Renal pelvis (tissue), 4 donors: Measurements from ENCODE around the gene SLC23A1. TPM values are rescaled to one million over a fixed set of nuclear protein-coding genes. Genes with fewer than 3 reads are reported as not detected.
A peak's percentile ranks its signal among the peaks of the same experiment; 100 is the strongest.
"Not testable (repeated sequence)": the region's sequence is repeated elsewhere in the genome, so short reads cannot be mapped to it uniquely, and the experiment has no call there.

Experiments
- DNase-seq: peaks from one replicate; pipeline ENCODE4 v3.0.0-alpha.2; 2013
- polyA plus RNA-seq, 3 donors: library from polyadenylated mRNA; unstranded; fragments of 120-200 nt; gene quantifications; one replicate each; pipeline ENCODE4 v1.2.1, GENCODE V29; 2013; ENCODE audit not compliant: insufficient read length in 3 of 3

Gene SLC23A1
- polyA plus RNA-seq, 3 donors: 15.0 to 22.0 (median 18.0) TPM

DNA sequence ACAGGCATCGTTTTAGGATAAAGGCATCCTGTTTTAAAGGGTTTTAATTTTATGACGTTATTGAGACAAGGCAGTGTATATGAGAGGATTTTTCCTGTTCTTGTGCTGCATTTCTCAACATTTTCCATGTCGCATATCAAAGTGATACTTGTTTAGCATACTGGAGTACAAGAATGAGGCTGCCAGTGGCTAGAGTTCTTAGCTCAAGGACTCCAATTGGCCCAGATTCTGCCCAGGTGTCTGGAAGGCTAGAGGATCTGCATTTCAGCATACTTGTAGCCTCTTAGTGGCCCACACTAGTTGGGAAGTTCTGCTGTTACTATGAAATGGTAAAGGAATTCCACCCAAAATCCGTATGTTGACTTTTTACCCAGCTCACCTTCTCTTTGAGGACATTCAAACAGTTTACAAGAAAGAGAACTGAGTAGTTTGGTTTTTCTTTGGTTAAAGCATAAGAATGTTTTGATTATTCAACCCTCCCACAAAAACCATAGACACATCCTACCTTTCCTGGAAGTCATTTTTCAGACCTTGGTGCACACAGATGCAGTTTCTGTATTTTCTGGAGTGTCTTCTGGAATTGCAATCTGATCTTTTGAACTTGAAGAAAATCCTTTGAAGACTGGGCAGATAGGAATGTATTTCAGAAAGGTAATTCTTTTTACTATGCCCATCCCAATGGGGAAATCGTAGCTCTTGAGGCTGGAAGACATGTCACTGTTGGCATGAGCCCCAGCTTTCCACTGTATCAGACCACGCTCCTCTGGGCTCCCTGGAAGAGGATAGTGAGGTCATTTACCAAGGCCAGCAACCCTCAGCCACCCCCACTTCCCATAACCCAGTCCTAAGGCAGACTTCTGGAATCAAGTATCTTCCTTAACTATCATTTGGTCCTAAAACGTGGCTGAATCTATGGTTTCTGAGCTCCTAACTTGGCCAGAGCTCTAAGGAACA, 11.3 kb downstream of the SLC23A1 start:
- DNase-seq: no peak

DNA sequence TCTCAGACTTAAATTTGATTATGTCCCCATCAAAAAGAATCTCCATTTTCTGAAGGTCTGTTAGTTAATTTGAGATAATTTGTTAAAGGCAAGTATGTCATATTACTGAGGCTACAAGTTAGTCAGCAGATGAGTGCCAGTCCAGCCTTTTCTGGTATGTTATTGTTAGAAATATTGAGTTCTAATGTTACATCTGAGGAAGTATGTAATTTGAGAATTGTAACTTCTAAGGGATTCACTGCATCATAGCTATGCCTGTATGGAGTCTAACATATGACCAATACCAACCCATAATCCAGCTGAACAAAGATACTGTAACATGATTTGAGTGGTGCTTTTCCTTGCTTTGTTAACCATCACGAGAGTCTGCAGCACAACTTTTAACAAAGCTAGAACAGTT, 13.9 kb downstream of the SLC23A1 start:
- DNase-seq: no peak

- DNase-seq: no peak
These were observed 14.5 kb downstream of the SLC23A1 start for GRCh38 chr5:139368613-139369012.

DNA sequence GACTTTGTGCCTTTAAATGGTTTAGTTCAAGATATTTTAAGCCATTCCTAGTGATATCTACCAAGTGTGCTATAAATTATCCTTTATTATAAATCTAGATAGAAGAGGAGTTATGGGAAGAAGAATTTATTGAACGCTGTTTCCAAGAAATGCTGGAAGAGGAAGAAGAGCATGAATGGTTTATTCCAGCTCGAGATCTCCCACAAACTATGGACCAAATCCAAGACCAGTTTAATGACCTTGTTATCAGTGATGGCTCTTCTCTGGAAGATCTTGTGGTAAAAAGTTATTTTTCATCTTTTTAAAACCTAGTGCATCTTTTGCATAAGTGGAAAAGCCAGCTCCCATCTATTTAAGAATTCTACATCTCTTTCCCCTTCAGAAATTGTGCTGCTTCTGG, 18.6 kb downstream of the SLC23A1 start:
- no peak for DNase-seq

DNA sequence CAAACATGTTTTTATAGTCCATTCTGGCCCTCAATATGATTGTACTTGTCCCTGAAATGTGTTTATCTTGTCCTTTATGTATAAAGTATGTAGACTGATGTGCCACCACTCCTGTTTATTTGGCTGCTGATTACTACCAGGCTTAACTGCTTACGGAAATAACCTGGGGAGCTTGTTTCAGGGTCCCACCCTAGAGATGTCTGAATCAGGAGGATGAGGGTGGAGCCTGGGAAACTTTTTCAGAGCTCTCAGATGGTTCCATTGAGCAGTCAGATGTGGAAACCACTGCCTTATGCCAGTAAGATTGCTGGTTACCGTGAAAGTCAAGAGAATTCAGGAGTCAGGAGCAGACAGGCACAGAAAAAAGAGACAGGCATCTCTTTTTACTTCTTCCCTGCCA, 19.2 kb downstream of the SLC23A1 start:
- no peak for DNase-seq

- DNase-seq: no peak
These were observed 21.2 kb downstream of the SLC23A1 start for GRCh38 chr5:139361835-139362429.

DNA sequence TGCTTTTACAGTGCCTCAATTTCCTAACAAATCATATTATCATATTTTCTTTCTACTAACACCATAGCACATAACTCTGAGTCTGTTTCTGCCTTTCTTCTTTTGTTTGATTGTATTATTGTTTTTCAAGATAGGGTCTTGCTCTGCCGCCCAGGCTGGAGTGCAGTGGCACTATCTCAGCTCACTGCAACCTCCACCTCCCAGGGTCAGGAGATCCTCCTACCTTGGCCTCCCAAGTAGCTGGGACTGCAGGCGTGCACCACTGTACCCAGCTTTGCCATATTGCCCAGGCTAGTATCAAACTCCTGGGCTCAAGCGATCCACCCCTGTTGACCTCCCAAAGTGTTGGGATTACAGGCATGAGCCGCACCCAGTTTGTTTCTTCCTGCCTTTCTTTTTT, 22.7 kb downstream of the SLC23A1 start:
- DNase-seq: no peak

DNA sequence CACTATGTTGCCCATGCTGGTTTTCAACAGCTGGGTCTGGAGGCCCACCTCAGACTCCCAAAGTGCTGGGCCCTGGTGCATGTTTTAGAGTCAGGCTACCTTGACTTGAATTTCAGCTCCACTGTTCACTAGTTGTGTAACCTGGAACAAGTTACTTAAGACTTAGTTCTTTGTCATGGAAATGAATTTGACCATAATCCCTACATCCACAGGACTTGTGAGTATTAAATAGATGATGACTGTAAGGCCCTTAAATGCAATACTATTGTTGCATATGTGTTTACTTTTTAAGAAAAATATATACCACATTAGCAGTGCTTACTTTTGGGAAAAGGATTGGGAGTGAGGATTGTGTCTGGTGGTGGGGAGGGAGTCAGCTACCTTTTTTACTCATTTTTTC, 25.0 kb downstream of the SLC23A1 start:
- no peak for DNase-seq

DNA sequence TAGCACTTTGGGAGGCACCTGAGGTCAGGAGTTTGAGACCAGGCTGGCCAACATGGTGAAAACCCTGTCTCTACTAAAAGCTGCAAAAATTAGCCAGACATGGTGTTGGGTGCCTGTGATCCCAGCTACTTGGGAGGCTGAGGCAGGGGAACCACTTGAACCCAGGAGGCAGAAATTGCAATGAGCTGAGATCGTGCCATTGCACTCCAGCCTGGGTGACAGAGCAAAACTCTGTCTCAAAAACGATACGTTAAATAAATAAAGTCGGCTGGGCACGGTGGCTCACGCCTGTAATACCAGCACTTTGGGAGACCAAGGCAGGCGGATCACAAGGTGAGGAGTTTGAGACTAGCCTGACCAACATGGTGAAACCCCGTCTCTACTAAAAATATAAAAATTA, 27.2 kb downstream of the SLC23A1 start:
- DNase-seq: not testable (repeated sequence)

- DNase-seq: no peak
These were observed 28.9 kb downstream of the SLC23A1 start for GRCh38 chr5:139354186-139354585.

DNA sequence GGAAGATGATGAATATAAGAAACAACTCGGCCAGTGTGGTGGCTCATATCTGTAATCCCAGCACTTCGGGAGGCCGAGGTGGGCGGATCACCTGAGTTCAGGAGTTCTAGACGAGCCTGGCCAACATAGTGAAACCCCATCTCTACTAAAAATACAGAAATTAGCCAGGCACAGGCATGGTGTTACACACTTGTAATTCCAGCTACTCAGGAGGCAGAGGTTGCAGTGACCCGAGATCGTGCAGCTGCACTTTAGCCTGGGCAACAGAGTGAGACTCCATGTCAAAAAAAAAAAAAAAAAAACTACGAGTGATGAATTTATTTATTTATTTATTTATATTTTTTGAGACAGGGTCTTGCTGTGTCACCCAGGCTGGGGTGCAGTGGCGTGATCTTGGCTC, 35.2 kb downstream of the SLC23A1 start:
- not testable (repeated sequence) for DNase-seq

DNA sequence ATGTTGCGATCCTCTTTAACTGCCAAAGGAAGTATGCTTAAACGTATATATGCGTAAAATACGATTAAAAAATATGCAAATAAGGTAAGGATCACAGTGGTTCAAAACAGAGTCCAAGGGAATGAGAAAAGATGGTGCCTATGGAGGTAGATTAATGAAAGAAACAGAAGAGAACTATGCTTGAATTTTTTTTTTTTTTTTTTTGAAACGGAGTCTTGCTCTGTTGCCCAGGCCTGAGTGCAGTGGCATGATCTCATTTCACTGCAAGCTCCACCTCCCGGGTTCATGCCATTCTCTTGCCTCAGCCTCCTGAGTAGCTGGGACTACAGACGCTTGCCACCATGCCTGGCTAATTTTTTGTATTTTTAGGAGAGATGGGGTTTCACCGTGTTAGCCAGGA, 37.7 kb downstream of the SLC23A1 start:
- not testable (repeated sequence) for DNase-seq

DNA sequence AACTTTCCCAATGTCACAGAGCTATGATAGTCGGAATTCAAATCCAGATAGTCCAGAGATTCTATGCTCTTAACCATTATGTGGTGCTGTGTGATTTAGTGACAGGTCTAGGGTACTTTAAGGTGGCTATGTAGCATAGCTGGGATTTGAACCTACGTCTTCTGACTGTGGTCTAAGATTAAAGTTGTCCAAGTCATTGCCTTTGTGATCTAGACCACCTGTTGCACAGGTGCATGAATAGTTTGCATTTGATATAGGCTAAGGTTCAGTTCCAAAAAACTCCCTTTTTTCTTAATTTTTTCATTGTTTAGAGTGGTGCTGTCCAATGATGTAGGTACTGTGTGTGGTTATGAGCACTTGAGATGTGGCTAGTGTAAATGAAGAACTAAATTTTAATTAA, 38.9 kb downstream of the SLC23A1 start:
- no peak for DNase-seq

DNA sequence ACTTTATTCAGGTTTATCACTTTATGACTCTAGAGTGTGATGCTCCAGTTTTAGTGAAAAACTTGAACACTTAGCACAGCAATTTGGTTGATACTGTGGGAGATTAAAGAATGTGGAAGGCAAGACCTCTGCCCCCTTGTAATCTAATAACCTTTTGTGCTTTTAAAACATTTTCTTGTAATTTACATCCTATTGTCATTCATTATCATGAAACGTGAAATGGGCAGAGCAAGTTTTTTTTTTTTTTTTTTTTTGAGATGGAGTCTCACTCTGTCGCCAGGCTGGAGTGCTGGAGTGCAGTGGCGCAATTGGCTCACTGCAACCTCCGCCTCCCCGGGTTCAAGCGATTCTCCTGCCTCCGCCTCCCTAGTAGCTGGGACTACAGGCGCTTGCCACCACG, 39.6 kb downstream of the SLC23A1 start:
- no peak for DNase-seq

DNA sequence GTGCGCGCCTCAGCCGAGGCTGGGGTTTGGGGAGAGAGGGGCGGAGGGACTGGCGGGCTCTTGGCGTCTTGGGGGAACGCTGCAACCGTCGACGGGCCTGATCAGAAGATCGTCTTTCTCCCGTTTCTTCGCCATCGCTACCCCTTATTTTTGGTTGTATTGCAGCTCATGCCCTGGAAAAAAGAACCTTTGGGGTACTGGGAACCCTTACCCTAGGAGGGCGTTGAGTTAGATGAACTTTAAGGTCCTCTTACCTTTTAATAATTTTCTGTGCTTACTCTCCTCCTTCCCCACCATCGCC, 40.7 kb downstream of the SLC23A1 start:
- DNase-seq: no peak

GRCh38 chr5:139341689-139342422, 41.2 kb downstream of the SLC23A1 start, which contains the start of gene PAIP2:
PAIP2 (plus strand) TSS chr5:139341854; CDS start chr5:139363785, 21,931 bp downstream.
- peak; percentile 99 for DNase-seq

- DNase-seq: no peak
These were observed 41.9 kb downstream of the SLC23A1 start for GRCh38 chr5:139341187-139341688.

DNA sequence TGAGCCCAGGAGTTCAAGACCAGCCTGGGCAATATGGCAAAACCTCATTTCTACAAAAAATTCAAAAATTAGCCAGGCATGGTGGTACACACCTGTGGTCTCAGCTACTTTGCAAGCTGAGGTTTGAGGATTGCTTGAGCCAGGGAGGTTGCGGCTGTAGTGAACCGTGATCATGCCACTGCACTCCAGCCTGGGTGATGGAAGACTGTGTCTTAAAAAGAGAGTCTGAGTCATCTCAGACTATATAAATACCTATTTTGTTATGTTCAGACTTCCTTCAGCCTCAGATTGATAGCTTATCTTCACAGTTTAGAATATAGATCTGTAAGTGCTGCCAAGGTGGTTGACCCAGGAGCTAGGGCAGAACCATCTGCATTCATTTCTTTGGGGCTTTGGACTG, 43.0 kb downstream of the SLC23A1 start:
- DNase-seq: no peak

DNA sequence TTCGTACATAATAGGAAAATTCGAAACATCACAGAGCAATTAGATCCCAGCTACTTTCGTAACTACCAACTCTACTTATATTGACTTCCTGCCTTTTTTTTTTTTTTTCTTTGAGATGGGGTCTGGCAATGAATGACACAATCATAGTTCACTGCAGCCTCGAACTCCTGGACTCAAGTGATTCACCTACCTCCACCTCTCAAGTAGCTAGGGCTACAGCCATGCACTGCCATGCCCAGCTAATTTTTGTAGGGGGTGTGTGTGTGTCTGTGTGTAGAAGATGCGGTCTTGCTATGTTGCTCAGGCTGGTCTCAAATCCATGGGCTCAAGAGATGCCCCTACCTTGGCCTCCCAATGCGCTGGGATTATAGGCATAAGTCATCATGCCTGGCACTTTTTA, 47.3 kb downstream of the SLC23A1 start:
- no peak for DNase-seq
